CD14-positive monocyte (primary cell): ENCODE results near the gene SCYL1. TPM values are rescaled to one million over a fixed set of nuclear protein-coding genes. Genes with fewer than 3 reads are reported as not detected.

Experiments used
- DNase-seq, 3 donors: peaks; one replicate each; pipeline ENCODE4 v3.0.0-alpha.2; 2011 to 2022
- H2AFZ ChIP-seq: 2 replicates; pipeline ENCODE4 v1.6.0; 2012; ENCODE audit warnings: mild to moderate bottlenecking, low read depth, low read length, inconsistent platforms; ENCODE audit not compliant: insufficient read depth, poor library complexity, severe bottlenecking
- H3K27ac ChIP-seq, 2 donors: 1 replicate in 1 of 2; 2 replicates in 1 of 2; pipeline ENCODE4 v1.5.1; 2012 to 2013; ENCODE audit warnings: low read length in 2 of 2, control low read depth in 1 of 2, inconsistent platforms in 1 of 2, low read depth in 1 of 2, mild to moderate bottlenecking in 1 of 2
- H3K27me3 ChIP-seq, 2 donors: one replicate each; pipeline versions ENCODE4 v1.6.0 to v1.6.1; 2011 to 2013; ENCODE audit warnings: low read length in 2 of 2; ENCODE audit not compliant: control insufficient read depth in 2 of 2, insufficient read depth in 2 of 2
- H3K36me3 ChIP-seq, 2 donors: replicated peaks in 1 of 2; 1 replicate in 1 of 2; 2 replicates in 1 of 2; pipeline versions ENCODE4 v1.5.1 to v1.6.1; 2012 to 2013; ENCODE audit warnings: low read length in 2 of 2, control low read depth in 1 of 2, inconsistent platforms in 1 of 2, mild to moderate bottlenecking in 1 of 2; ENCODE audit not compliant: insufficient read depth in 2 of 2, control insufficient read depth in 1 of 2
- H3K4me1 ChIP-seq, 2 donors: 1 replicate in 1 of 2; 2 replicates in 1 of 2; pipeline versions ENCODE4 v1.5.1 to v1.6.1; 2012 to 2013; ENCODE audit warnings: low read length in 2 of 2, control low read depth in 1 of 2, inconsistent platforms in 1 of 2, mild to moderate bottlenecking in 1 of 2, moderate library complexity in 1 of 2; ENCODE audit not compliant: insufficient read depth in 2 of 2, control insufficient read depth in 1 of 2
- H3K4me2 ChIP-seq: replicated peaks from 2 replicates; pipeline ENCODE3; 2012; ENCODE audit warnings: low read length, moderate library complexity, mild to moderate bottlenecking; ENCODE audit not compliant: poor library complexity, severe bottlenecking; ENCODE audit errors: extremely low read depth
- H3K4me3 ChIP-seq, 3 experiments: fragments of 200-600 bp in 1 of 3; sonication (generic) in 1 of 3; replicated peaks in 1 of 3; 1 replicate in 2 of 3; 2 replicates in 1 of 3; pipeline ENCODE4 v1.5.1; 2011 to 2013; ENCODE audit warnings: low read length in 3 of 3, mild to moderate bottlenecking in 3 of 3, control low read depth in 2 of 3, low read depth in 2 of 3, inconsistent platforms in 1 of 3, moderate library complexity in 1 of 3
- H3K79me2 ChIP-seq: 2 replicates; pipeline ENCODE4 v1.6.0; 2012; ENCODE audit warnings: mild to moderate bottlenecking, control low read depth, inconsistent platforms, low read length, moderate library complexity; ENCODE audit not compliant: insufficient read depth
- H3K9ac ChIP-seq: 2 replicates; pipeline ENCODE4 v1.6.0; 2017; ENCODE audit warnings: low read length, mild to moderate bottlenecking; ENCODE audit not compliant: insufficient read depth, poor library complexity, severe bottlenecking
- H3K9me3 ChIP-seq, 2 donors: replicated peaks in 1 of 2; 1 replicate in 1 of 2; 2 replicates in 1 of 2; pipeline versions ENCODE4 v1.5.1 to v1.6.1; 2012 to 2013; ENCODE audit warnings: low read length in 2 of 2, control low read depth in 1 of 2; ENCODE audit not compliant: control insufficient read depth in 1 of 2, insufficient read depth in 1 of 2
- H4K20me1 ChIP-seq: 2 replicates; pipeline ENCODE4 v1.6.0; 2012; ENCODE audit warnings: mild to moderate bottlenecking, low read length, control low read depth, moderate library complexity; ENCODE audit not compliant: insufficient read depth
- H3K27ac Mint-ChIP-seq, 7 donors: one replicate each; pipeline ENCODE4 v1.8.0; 2020; ENCODE audit warnings: mild to moderate bottlenecking in 7 of 7, mixed read lengths in 7 of 7, moderate library complexity in 6 of 7, inconsistent platforms in 2 of 7
- H3K27me3 Mint-ChIP-seq, 3 donors: one replicate each; pipeline ENCODE4 v1.8.0; 2021 to 2022; ENCODE audit warnings: low read depth in 3 of 3, mild to moderate bottlenecking in 3 of 3, mixed read lengths in 3 of 3, moderate library complexity in 3 of 3, inconsistent platforms in 1 of 3
- H3K36me3 Mint-ChIP-seq, 2 donors: one replicate each; pipeline ENCODE4 v1.8.0; 2020; ENCODE audit warnings: mixed read lengths in 2 of 2, inconsistent platforms in 1 of 2, mild to moderate bottlenecking in 1 of 2
- H3K4me1 Mint-ChIP-seq: one replicate; pipeline ENCODE4 v1.8.0; 2020; ENCODE audit warnings: mild to moderate bottlenecking, mixed read lengths
- H3K4me3 Mint-ChIP-seq, 2 donors: one replicate each; pipeline ENCODE4 v1.8.0; 2020; ENCODE audit warnings: mild to moderate bottlenecking in 2 of 2, mixed read lengths in 2 of 2, moderate library complexity in 1 of 2
- H3K9me3 Mint-ChIP-seq, 7 donors: one replicate each; pipeline ENCODE4 v1.8.0; 2020 to 2022; ENCODE audit warnings: mixed read lengths in 7 of 7, mild to moderate bottlenecking in 6 of 7, moderate library complexity in 6 of 7, inconsistent platforms in 2 of 7
- WGBS: methylation state at CpG from one replicate; pipeline ENCODE4 v1.1.5; 2013; ENCODE audit warnings: missing lambda C conversion rate; ENCODE audit not compliant: insufficient coverage; 5-methylcytosine and 5-hydroxymethylcytosine counted together
- intact Hi-C, 2 donors: fragments of 100-400 bp; cut with micrococcal nuclease; formaldehyde crosslinking; loops; one replicate each; pipeline versions ENCODE4 v1.15.0 to v1.15.1; 2023
- polyA plus RNA-seq, 3 donors: library from polyadenylated mRNA; depleted of rRNA in 1 of 3; unstranded in 2 of 3; stranded (reverse) in 1 of 3; fragments of 300-500 nt in 2 of 3; fragments of >200 nt in 1 of 3; fragmentation: Illumina TruSeq in 2 of 3; gene quantifications; 1 replicate in 2 of 3; 2 replicates in 1 of 3; pipeline ENCODE4 v1.2.3, GENCODE V29; 2012 to 2021
- TF ChIP-seq, protein P1 (sequence below): fragments of 200-600 bp; IDR thresholded peaks from one replicate; pipeline ENCODE4 v1.8.0; 2022; ENCODE audit warnings: antibody characterized with exemption, mild to moderate bottlenecking

Gene SCYL1
- polyA plus RNA-seq, 3 donors: 18.6 to 71.6 (median 29.7) TPM

DNA sequence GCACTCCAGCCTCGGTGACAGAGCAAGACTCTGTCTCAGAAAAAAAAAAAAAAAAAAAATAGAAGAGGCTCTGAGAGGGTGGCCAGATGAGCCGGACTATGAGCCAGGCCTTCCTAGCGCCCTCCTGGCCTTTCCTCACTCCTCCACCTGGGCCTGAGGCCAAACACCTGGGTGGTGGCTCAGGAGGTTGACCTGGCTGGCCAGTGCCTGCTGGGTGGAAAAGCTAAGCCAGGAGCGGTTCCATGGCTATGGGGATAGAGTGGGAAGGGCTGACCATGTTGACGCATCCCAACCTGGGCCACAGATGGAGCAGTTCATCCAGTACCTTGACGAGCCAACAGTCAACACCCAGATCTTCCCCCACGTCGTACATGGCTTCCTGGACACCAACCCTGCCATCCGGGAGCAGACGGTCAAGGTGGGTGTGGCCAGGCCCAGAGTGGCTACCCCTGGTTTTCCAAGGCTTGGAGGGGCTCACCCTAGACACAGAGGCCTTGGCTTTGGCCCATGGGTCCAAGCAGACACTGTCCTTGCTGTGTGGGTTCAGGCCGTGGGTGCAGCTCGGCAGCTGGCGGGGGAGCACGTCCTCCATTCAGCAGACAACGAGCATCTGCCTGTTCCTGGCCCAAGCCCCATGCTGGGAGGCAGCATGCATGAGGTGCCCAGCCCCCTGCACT lies 7.6 kb downstream of the SCYL1 start:
- peak overlapping the region in 1 of 7 donors; percentile 43 for H3K27ac Mint-ChIP-seq
- Histone ChIP-seq H3K9ac (no peak overlapping the region), H3K4me2 (no peak overlapping the region)

DNA sequence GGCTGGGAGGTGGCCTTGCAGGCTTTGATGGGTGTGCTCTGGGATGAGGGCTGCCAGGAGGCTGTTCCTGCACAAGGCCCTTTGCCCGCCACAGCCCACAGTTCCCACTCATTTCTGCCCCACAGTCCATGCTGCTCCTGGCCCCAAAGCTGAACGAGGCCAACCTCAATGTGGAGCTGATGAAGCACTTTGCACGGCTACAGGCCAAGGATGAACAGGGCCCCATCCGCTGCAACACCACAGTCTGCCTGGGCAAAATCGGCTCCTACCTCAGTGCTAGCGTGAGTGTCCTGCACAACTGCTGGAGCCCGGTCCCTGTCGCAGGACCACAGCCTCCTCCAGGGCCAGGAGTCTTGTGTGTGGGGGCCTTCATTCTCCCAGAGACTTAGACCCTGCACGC lies 10.2 kb downstream of the SCYL1 start:
- peak overlapping the region in 1 of 7 donors; percentile 16 for H3K27ac Mint-ChIP-seq
- peaks cover under 1% of the 10 kb centered on the region for H3K4me1 Mint-ChIP-seq
- no peak overlapping the region for H3K4me3 ChIP-seq
- TF ChIP-seq, protein P1, sequence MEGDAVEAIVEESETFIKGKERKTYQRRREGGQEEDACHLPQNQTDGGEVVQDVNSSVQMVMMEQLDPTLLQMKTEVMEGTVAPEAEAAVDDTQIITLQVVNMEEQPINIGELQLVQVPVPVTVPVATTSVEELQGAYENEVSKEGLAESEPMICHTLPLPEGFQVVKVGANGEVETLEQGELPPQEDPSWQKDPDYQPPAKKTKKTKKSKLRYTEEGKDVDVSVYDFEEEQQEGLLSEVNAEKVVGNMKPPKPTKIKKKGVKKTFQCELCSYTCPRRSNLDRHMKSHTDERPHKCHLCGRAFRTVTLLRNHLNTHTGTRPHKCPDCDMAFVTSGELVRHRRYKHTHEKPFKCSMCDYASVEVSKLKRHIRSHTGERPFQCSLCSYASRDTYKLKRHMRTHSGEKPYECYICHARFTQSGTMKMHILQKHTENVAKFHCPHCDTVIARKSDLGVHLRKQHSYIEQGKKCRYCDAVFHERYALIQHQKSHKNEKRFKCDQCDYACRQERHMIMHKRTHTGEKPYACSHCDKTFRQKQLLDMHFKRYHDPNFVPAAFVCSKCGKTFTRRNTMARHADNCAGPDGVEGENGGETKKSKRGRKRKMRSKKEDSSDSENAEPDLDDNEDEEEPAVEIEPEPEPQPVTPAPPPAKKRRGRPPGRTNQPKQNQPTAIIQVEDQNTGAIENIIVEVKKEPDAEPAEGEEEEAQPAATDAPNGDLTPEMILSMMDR: no peak
- peaks cover 59 to 83% of the 10 kb centered on the region in 2 donors for H3K36me3 Mint-ChIP-seq
- H3K79me2 ChIP-seq: no peaks in the 10 kb centered on the region
- DNase-seq: no peak
- over 99% methylated on average over 9 of the region's 9 CpGs for WGBS
- no peak overlapping the region for H3K4me3 Mint-ChIP-seq
- H3K9ac ChIP-seq: no peak overlapping the region
- H3K9me3 ChIP-seq: no peaks in the 10 kb centered on the region
- no peak overlapping the region for H2AFZ ChIP-seq
- no peaks in the 10 kb centered on the region for H3K27me3 ChIP-seq
- H3K4me1 ChIP-seq: peaks cover 3 to 9% of the 10 kb centered on the region in 2 donors
- peaks cover 0 to 3% (median 0%) of the 10 kb centered on the region in 3 donors for H3K27me3 Mint-ChIP-seq
- H3K27ac ChIP-seq: no peak overlapping the region
- H4K20me1 ChIP-seq: peaks cover 26% of the 10 kb centered on the region
- peaks cover 72 to 80% of the 10 kb centered on the region in 2 donors for H3K36me3 ChIP-seq
- H3K4me2 ChIP-seq: no peak overlapping the region
- intact Hi-C loops: loop anchor here in 1 of 2 donors (10.0 kb wide), 1 partner anchor 270 kb away; the partner anchor contains the start of gene POLA2
- no peaks in the 10 kb centered on the region for H3K9me3 Mint-ChIP-seq

More for the DNA sequence above, 7.6 kb downstream of the SCYL1 start:
- intact Hi-C loops: loop anchor here in 1 of 2 donors (10.0 kb wide), 1 partner anchor 268 kb away; the partner anchor contains the start of gene POLA2
- DNase-seq: peak in 1 of 3 donors; percentile 3
- H3K27me3 ChIP-seq: no peaks in the 10 kb centered on the region
- no peak overlapping the region for H3K27ac ChIP-seq
- H3K36me3 ChIP-seq: peaks cover 75 to 94% of the 10 kb centered on the region in 2 donors
- H3K4me1 ChIP-seq: no peaks in the 10 kb centered on the region
- Mint-ChIP-seq H3K4me1 (peaks cover 3% of the 10 kb centered on the region), H3K27me3 (peaks cover 0 to 4% (median 0%) of the 10 kb centered on the region in 3 donors), H3K4me3 (no peak overlapping the region), H3K36me3 (peaks cover 67 to 82% of the 10 kb centered on the region in 2 donors), H3K9me3 (no peaks in the 10 kb centered on the region)
- H3K9me3 ChIP-seq: no peaks in the 10 kb centered on the region
- H3K79me2 ChIP-seq: no peaks in the 10 kb centered on the region
- H2AFZ ChIP-seq: no peak overlapping the region
- TF ChIP-seq, protein P1: no peak
- no peak overlapping the region for H3K4me3 ChIP-seq
- 93% methylated on average over 10 of the region's 15 CpGs for WGBS
- peaks cover 44% of the 10 kb centered on the region for H4K20me1 ChIP-seq
